Stomach smooth muscle (tissue), 2 donors: Measurements from ENCODE around the gene RARRES2.

Experiments
- H3K27ac ChIP-seq: one replicate; pipeline ENCODE4 v1.7.0; 2013; ENCODE audit warnings: mild to moderate bottlenecking, low read length, inconsistent platforms
- H3K27me3 ChIP-seq, 2 donors: one replicate each; pipeline ENCODE4 v1.7.0; 2013; ENCODE audit warnings: low read length in 2 of 2; ENCODE audit not compliant: insufficient read depth in 2 of 2, control insufficient read depth in 1 of 2
- H3K36me3 ChIP-seq, 2 donors: one replicate each; pipeline ENCODE4 v1.7.0; 2013; ENCODE audit warnings: low read length in 2 of 2; ENCODE audit not compliant: control insufficient read depth in 2 of 2, insufficient read depth in 2 of 2
- H3K4me1 ChIP-seq: one replicate; pipeline ENCODE4 v1.7.0; 2013; ENCODE audit warnings: low read length; ENCODE audit not compliant: control insufficient read depth, insufficient read depth
- H3K4me3 ChIP-seq, 2 donors: one replicate each; pipeline ENCODE4 v1.7.0; 2013; ENCODE audit warnings: low read length in 2 of 2
- H3K9ac ChIP-seq, 2 donors: one replicate each; pipeline ENCODE4 v1.7.0; 2013; ENCODE audit warnings: low read length in 2 of 2, mild to moderate bottlenecking in 1 of 2
- H3K9me3 ChIP-seq, 2 donors: one replicate each; pipeline ENCODE4 v1.7.0; 2013; ENCODE audit warnings: low read length in 2 of 2; ENCODE audit not compliant: control insufficient read depth in 2 of 2
- donor health status: healthy.
- donor health status: Pancreatic carcinoma.

Gene RARRES2

GRCh38 chr7:150345012-150345411 lies 3.6 kb upstream of the RARRES2 start:
- Histone ChIP-seq H3K36me3 (no peaks in the 10 kb centered on the region), H3K4me3 (no peak overlapping the region), H3K9ac (no peak overlapping the region), H3K9me3 (peaks cover 0 to 5% of the 10 kb centered on the region in 2 donors), H3K27me3 (no peaks in the 10 kb centered on the region), H3K27ac (no peak overlapping the region), H3K4me1 (peaks cover 14% of the 10 kb centered on the region)

DNA sequence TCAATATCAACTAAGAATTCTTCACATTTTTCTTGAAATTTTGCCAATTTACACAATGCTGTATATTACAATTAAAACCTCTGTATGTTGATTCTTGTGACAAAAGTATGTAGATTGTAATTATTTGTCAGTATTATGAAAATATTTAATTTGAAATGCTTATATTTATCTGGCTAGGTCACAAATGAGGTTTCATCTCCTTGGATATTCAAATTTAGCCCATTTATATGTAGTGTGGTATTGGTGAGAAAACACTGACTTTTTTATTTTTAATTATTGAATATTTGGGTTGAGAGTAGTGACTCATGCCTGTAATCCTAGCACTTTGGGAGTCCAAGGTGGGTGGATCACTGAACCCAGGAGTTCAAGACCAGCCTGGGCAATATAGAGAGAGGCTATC lies 2.9 kb upstream of the RARRES2 start:
- Histone ChIP-seq H3K4me1 (peaks cover 22% of the 10 kb centered on the region), H3K36me3 (no peaks in the 10 kb centered on the region), H3K4me3 (no peak overlapping the region), H3K27me3 (no peaks in the 10 kb centered on the region), H3K9ac (no peak overlapping the region), H3K27ac (no peak overlapping the region), H3K9me3 (peaks cover 0 to 5% of the 10 kb centered on the region in 2 donors)

- H3K9me3 ChIP-seq, result peaks cover 0 to 5% of the 10 kb centered on the region in 2 donors
- H3K36me3 ChIP-seq, result peaks cover 0 to 3% of the 10 kb centered on the region in 2 donors
- H3K27me3 ChIP-seq, result no peaks in the 10 kb centered on the region
- no peak overlapping the region for H3K9ac ChIP-seq
- peaks cover 32% of the 10 kb centered on the region for H3K4me1 ChIP-seq
- no peak overlapping the region for H3K4me3 ChIP-seq
- H3K27ac ChIP-seq, result no peak overlapping the region
These were observed 1.8 kb upstream of the RARRES2 start for GRCh38 chr7:150343225-150343624.

DNA sequence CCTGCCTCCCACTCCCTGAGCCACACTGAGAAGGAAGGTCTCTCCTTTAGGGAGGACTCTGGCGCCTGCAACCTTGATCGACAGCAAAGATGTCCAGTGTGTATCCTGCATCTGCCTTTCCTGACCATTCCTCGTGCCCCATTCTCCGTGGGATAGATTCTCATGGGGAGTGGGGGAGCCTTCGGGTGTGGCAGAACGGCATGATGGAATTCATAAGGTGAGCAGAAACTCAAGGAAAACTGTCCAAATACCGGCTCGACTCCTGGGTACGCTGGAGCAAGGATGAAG lies 636 bp upstream of the RARRES2 start:
- H3K9me3 ChIP-seq, result peaks cover 0 to 5% of the 10 kb centered on the region in 2 donors
- peaks cover 44% of the 10 kb centered on the region for H3K4me1 ChIP-seq
- no peaks in the 10 kb centered on the region for H3K27me3 ChIP-seq
- H3K36me3 ChIP-seq, result peaks cover 0 to 4% of the 10 kb centered on the region in 2 donors
- H3K9ac ChIP-seq, result peak overlapping the region; percentile 19 to 76
- peak overlapping the region in 1 of 2 donors; percentile 82 for H3K4me3 ChIP-seq
- peak overlapping the region; percentile 49 for H3K27ac ChIP-seq

- Histone ChIP-seq H3K36me3 (peaks cover 6 to 8% of the 10 kb centered on the region in 2 donors), H3K4me1 (peaks cover 54% of the 10 kb centered on the region), H3K27ac (peak overlapping the region; percentile 58), H3K9me3 (peaks cover 0 to 5% of the 10 kb centered on the region in 2 donors), H3K4me3 (peak overlapping the region; percentile 82 to 87), H3K9ac (peak overlapping the region; percentile 75 to 79), H3K27me3 (no peaks in the 10 kb centered on the region)
These were observed 560 bp downstream of the RARRES2 start for GRCh38 chr7:150340875-150341262.

DNA sequence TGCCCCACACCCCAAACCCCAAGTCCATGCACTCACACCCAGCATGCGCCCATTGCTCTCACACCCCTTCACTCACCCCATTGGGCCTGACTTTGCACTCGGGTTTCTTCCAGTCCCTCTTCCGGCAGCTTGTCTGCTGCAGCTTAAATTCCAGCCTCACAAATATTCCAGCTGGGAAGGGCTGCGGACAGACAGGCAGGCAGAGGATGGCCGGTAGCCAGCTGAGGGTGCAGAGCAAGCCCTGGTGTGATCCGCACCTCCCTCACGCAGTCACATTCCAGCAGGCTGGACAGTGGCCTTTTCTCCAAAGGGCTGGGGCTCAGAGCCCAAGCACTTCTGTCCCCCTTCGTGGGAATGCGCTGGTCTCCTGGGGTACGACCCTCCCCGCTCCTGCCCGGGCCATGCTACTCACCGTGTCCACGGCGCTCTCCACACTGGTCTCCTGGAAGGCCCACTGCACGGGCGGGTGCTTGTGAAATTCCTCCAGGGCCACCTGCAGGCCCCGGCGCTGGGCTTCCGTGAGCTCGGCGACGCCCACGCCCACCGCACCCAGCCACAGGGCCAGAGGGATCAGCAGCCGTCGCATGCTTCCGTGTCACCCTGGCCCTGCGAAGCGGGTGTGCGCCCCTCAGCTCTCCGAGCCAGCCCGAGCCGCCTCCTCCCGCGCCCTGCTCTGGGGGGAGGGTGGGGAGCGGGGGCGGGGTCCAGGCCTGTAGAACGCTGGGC lies 1.2 kb downstream of the RARRES2 start:
- Histone ChIP-seq H3K27ac (peak overlapping the region; percentile 58), H3K4me3 (peak overlapping the region; percentile 82 to 87), H3K9me3 (peaks cover 0 to 5% of the 10 kb centered on the region in 2 donors), H3K36me3 (peaks cover 6 to 8% of the 10 kb centered on the region in 2 donors), H3K4me1 (peaks cover 60% of the 10 kb centered on the region), H3K9ac (peak overlapping the region; percentile 47), H3K27me3 (no peaks in the 10 kb centered on the region)

DNA sequence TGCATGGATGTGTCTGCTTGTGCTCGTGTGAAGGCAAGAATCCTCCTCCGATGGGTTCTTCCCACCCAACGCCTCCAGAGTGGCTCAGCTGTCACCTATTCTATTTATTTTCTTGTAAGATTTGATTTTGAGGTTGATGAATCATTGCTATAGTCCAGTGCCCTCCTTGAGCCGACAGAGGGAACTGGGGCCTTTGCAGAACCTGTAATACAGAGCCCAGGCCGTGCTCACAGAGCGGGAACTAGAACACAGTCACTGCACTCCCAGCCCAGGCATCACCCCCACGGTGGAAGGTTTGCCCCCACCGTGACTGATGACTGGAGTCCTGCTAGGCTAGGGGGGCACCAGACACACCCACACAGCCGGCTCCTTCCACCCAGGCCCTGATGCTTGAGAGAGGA lies 2.0 kb downstream of the RARRES2 start:
- Histone ChIP-seq H3K4me3 (peak overlapping the region; percentile 82 to 87), H3K4me1 (peaks cover 67% of the 10 kb centered on the region), H3K9ac (no peak overlapping the region), H3K27ac (peak overlapping the region; percentile 58), H3K9me3 (peaks cover 0 to 5% of the 10 kb centered on the region in 2 donors), H3K36me3 (peaks cover 6 to 8% of the 10 kb centered on the region in 2 donors), H3K27me3 (no peaks in the 10 kb centered on the region)

- Histone ChIP-seq H3K27me3 (no peaks in the 10 kb centered on the region), H3K4me3 (peak overlapping the region in 1 of 2 donors; percentile 3), H3K27ac (no peak overlapping the region), H3K4me1 (peaks cover 71% of the 10 kb centered on the region), H3K9me3 (no peaks in the 10 kb centered on the region), H3K9ac (no peak overlapping the region), H3K36me3 (peaks cover 6 to 8% of the 10 kb centered on the region in 2 donors)
These were observed 3.1 kb downstream of the RARRES2 start for GRCh38 chr7:150338166-150338829.

DNA sequence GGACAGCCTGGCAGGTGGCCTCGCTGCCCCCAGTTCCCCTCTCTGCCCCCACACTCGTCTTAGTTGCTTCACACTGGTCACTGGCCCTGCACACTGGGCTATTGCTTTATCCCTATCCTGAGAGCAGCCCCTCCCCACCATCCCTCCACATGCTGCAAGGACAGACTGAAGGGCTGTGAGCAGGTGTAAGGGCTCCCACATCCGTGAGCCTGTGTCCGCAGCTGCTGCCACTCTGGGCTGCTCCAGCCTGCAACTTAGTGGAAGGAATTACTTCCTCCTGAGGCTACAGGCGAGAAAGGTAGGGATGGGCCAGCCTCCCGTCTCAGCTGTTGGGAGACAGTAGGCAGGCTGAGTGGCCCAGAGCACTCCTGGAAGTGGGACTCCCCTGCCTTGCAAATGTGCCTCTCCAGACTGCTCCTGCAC lies 3.8 kb downstream of the RARRES2 start:
- Histone ChIP-seq H3K27me3 (no peaks in the 10 kb centered on the region), H3K4me3 (peak overlapping the region in 1 of 2 donors; percentile 3), H3K4me1 (peaks cover 71% of the 10 kb centered on the region), H3K36me3 (peaks cover 6 to 8% of the 10 kb centered on the region in 2 donors), H3K9me3 (no peaks in the 10 kb centered on the region), H3K9ac (no peak overlapping the region), H3K27ac (no peak overlapping the region)

GRCh38 chr7:150337179-150337578 lies 4.2 kb downstream of the RARRES2 start:
- H3K4me3 ChIP-seq, result no peak overlapping the region
- no peaks in the 10 kb centered on the region for H3K27me3 ChIP-seq
- peaks cover 68% of the 10 kb centered on the region for H3K4me1 ChIP-seq
- H3K27ac ChIP-seq, result no peak overlapping the region
- H3K36me3 ChIP-seq, result peaks cover 6 to 8% of the 10 kb centered on the region in 2 donors
- H3K9ac ChIP-seq, result no peak overlapping the region
- no peaks in the 10 kb centered on the region for H3K9me3 ChIP-seq

DNA sequence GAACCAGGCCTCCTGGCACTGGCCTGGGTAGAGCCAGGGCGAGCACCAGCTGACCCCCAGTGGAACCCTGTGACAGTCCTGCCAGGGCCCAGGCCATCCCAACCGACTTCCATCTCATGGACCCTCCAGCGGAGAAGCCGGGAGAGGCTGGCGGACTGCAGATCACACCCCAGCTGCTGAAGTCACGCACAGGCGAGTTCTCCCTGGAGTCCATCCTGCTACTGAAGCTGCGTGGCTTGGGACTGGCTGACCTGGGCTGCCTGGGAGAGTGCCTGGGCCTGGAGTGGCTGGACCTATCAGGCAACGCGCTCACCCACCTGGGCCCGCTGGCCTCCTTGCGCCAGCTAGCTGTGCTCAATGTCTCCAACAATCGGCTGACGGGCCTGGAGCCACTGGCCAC lies 4.7 kb downstream of the RARRES2 start:
- Histone ChIP-seq H3K36me3 (peaks cover 6 to 8% of the 10 kb centered on the region in 2 donors), H3K9me3 (no peaks in the 10 kb centered on the region), H3K27me3 (no peaks in the 10 kb centered on the region), H3K4me1 (peaks cover 64% of the 10 kb centered on the region), H3K9ac (no peak overlapping the region), H3K27ac (no peak overlapping the region), H3K4me3 (no peak overlapping the region)
